Measurements from ENCODE around the gene RALGPS1. TPM values are rescaled to one million over a fixed set of nuclear protein-coding genes. Genes with fewer than 3 reads are reported as not detected.
"Not testable (repeated sequence)": the region's sequence is repeated elsewhere in the genome, so short reads cannot be mapped to it uniquely, and the experiment has no call there.

RALGPS1 gene
- total RNA-seq, 2 donors from 2014 or later: 15.3 to 79.4 TPM

DNA sequence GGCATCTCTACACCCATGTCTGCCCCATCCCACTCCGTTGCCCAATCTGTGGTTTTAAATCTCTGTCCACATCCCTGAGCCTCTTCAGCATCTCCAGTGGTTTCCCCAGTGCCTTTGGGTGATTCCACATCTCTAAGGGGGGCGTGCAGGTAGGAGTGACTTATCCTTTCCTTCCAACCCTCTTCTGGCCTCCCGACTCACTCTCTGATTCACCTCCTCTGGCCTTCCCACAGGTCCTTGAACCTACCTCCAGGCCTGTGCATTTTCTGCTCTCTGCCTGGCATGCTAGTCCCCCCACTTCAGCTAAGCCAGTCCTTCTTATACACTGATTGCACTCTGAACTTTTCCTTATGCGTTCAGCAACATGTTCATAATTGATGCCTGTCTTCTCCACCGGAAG, 99.0 kb downstream of the RALGPS1 start:
- intact Hi-C loops (cut with DNase I): no loop called here
- Histone ChIP-seq H3K36me3 (replicated peaks in 1 of 2; ENCODE audit: insufficient read depth in 1 of 2, low read depth in 2 of 2) (no peaks in the 10 kb centered on the region), H3K4me3 (no peak overlapping the region), H3K27me3 (no peaks in the 10 kb centered on the region), H3K9me3 (no peaks in the 10 kb centered on the region), H3K4me1 (no peaks in the 10 kb centered on the region), H3K27ac (no peak overlapping the region)
- DNase-seq (no peak), ATAC-seq (no peak)
- 87 to 90% methylated on average over 5 of the region's 5 CpGs for WGBS, 2 donors
- TF ChIP-seq POLR2A (IDR thresholded peaks at IDR 0.05): no peak

DNA sequence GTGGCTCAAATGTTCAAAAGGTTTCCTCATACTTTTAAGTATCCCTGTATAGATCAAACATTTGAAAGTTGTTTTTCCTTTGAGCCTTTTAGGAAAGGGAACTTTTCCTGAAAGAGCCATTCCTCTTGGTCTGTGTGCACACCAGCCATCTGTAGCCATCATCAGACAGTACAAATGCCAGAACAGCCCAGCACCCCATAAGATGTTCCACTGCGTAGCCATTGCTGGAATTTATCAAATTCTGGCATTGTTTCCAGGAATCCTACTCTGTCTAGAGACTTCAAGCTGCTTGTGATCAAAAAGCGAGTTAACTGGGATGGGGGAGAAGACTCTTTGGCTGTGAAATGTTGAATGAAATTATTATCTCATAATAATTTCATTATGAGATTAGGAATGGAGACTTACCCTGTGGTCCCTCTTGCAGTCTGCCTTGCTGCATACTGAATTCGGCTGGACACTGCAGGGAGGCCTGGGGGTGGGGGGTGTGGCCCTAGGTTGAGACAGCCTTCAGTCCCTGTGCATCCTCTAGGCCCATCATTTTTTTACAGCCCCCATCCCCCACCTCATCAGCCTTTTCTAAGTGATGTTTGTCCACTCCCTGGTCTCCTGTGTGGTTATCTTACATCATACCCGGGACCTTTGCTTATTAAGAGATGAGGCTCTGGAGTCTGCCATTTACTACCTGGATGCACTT, 99.8 kb downstream of the RALGPS1 start:
- no peaks in the 10 kb centered on the region for H3K36me3 ChIP-seq (replicated peaks in 1 of 2; ENCODE audit: insufficient read depth in 1 of 2, low read depth in 2 of 2)
- H3K4me1 ChIP-seq: no peaks in the 10 kb centered on the region
- TF ChIP-seq, protein P1, sequence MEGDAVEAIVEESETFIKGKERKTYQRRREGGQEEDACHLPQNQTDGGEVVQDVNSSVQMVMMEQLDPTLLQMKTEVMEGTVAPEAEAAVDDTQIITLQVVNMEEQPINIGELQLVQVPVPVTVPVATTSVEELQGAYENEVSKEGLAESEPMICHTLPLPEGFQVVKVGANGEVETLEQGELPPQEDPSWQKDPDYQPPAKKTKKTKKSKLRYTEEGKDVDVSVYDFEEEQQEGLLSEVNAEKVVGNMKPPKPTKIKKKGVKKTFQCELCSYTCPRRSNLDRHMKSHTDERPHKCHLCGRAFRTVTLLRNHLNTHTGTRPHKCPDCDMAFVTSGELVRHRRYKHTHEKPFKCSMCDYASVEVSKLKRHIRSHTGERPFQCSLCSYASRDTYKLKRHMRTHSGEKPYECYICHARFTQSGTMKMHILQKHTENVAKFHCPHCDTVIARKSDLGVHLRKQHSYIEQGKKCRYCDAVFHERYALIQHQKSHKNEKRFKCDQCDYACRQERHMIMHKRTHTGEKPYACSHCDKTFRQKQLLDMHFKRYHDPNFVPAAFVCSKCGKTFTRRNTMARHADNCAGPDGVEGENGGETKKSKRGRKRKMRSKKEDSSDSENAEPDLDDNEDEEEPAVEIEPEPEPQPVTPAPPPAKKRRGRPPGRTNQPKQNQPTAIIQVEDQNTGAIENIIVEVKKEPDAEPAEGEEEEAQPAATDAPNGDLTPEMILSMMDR (IDR thresholded peaks at IDR 0.05): no peak
- TF ChIP-seq POLR2A (IDR thresholded peaks at IDR 0.05): no peak
- ATAC-seq: peak; percentile 42
- no peak for DNase-seq
- no peak overlapping the region for H3K27ac ChIP-seq
- WGBS, 2 donors: 87 to 95% methylated on average over 4 of the region's 4 CpGs
- intact Hi-C loops (cut with DNase I): no loop called here
- no peak overlapping the region for H3K4me3 ChIP-seq
- no peaks in the 10 kb centered on the region for H3K27me3 ChIP-seq
- no peaks in the 10 kb centered on the region for H3K9me3 ChIP-seq

DNA sequence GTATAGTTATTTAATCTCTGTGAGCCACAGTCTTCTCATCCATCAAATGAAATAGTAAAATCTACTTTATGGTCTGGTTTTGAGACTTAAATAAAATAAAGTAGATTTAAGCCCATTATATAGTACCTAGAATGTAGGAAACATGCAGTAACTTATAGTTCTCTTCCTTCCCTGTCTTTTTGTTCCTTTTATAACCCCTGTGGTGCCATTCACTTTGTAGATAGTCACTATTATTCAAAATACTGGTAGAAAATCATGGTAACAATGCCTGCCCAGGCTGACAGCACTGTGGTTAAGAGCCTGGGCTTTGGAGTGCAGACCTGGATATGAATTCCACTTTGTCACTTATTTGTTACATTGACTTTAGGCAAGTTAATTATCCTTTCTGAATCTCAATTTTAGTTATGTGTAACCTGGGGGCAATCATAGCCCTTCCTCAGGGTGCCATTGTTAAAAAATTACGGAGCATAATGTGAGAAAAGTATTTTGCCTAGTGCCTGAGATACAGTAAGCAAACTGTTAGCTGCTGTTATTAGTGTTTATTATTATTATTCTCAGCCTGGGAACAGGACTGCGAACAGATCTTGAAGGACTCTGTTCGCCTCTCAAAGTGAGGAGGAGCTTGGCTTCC, 100.4 kb downstream of the RALGPS1 start:
- WGBS, 2 donors: 92 to 93% methylated on average over 3 of the region's 3 CpGs
- ATAC-seq: no peak

DNA sequence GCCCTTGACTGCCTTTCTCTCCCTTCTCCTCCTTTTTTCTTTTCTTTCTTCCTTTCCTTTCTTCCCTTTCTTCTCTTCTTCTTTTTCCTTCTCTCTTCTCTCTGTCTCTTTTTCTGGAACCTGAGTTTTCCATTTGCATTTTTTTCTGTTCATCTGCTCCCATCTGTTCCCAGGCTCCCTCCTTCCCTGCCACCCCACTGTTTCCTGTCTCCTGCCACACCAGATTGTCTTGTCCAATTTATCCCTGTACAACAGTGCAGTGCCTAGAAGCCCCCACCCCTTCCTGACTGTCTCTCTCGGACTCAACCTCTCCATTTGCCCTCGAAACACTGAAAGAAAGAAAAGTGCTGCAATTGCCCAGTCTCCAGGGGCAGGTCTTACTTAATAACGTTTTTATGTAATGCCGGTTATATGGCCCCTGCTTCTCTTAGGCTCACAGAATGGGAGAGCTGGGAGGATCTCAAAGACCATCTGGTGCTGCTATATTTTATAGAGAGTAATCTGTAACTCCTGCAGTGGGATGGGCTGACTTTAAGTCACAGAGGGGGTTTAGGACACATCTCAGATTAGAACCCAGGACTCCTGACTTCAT, 101.4 kb downstream of the RALGPS1 start:
- Histone ChIP-seq H3K9me3 (no peaks in the 10 kb centered on the region), H3K36me3 (replicated peaks in 1 of 2; ENCODE audit: insufficient read depth in 1 of 2, low read depth in 2 of 2) (no peaks in the 10 kb centered on the region), H3K4me1 (no peaks in the 10 kb centered on the region), H3K4me3 (no peak overlapping the region), H3K27me3 (no peaks in the 10 kb centered on the region), H3K27ac (no peak overlapping the region)
- ATAC-seq: no peak
- 79 to 85% methylated on average over 4 of the region's 4 CpGs for WGBS, 2 donors
- intact Hi-C loops (cut with DNase I): no loop called here
- TF ChIP-seq, protein P1 (IDR thresholded peaks at IDR 0.05): no peak
- TF ChIP-seq POLR2A (IDR thresholded peaks at IDR 0.05): no peak
- DNase-seq: no peak

More for the DNA sequence above, 100.4 kb downstream of the RALGPS1 start:
- no peak for DNase-seq
- no peaks in the 10 kb centered on the region for H3K27me3 ChIP-seq
- H3K4me1 ChIP-seq: no peaks in the 10 kb centered on the region
- intact Hi-C loops (cut with DNase I): no loop called here
- H3K27ac ChIP-seq: no peak overlapping the region
- H3K9me3 ChIP-seq: no peaks in the 10 kb centered on the region
- TF ChIP-seq, protein P1 (IDR thresholded peaks at IDR 0.05): no peak
- no peak for TF ChIP-seq POLR2A (IDR thresholded peaks at IDR 0.05)
- H3K4me3 ChIP-seq: no peak overlapping the region
- H3K36me3 ChIP-seq (replicated peaks in 1 of 2; ENCODE audit: insufficient read depth in 1 of 2, low read depth in 2 of 2): no peaks in the 10 kb centered on the region

DNA sequence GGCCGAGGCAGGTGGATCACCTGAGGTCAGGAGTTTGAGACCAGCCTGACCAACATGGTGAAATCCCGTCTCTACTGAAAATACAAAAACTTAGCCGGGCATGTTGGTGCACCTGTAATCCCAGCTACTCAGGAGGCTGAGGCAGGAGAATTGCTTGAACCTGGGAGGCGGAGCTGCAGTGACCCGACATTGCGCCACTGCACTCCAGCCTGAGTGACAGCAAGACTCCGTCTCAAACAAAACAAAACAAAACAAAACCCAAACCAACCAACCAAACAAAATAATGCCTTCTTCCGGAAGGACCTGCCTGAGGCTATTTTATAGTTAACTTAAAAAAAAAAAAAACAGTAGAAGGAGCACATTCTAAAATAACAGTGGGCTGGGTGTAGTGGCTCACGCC, 103.4 kb downstream of the RALGPS1 start:
- H3K27ac ChIP-seq; ATAC-seq; DNase-seq; H3K36me3 ChIP-seq (replicated peaks in 1 of 2; ENCODE audit: insufficient read depth in 1 of 2, low read depth in 2 of 2); intact Hi-C loops (cut with DNase I); H3K9me3 ChIP-seq; H3K4me3 ChIP-seq; H3K4me1 ChIP-seq; H3K27me3 ChIP-seq: not testable (repeated sequence)
- 94 to 96% methylated on average over 9 of the region's 9 CpGs for WGBS, 2 donors
